Ectodermal cell (in vitro differentiated cells): Measurements from ENCODE around the gene TRPM2.

ENCODE experiments used
- H3K27ac ChIP-seq: 2 replicates; pipeline ENCODE4 v1.7.0; 2013; ENCODE audit warnings: mild to moderate bottlenecking, low read depth, low read length; ENCODE audit not compliant: insufficient read depth, poor library complexity, severe bottlenecking
- H3K27me3 ChIP-seq: 2 replicates; pipeline ENCODE4 v1.7.0; 2013; ENCODE audit warnings: mild to moderate bottlenecking, low read length; ENCODE audit not compliant: insufficient read depth, control insufficient read depth, poor library complexity, severe bottlenecking
- H3K36me3 ChIP-seq: one replicate; pipeline ENCODE4 v1.7.0; 2013; ENCODE audit warnings: low read length; ENCODE audit not compliant: control insufficient read depth, insufficient read depth
- H3K4me1 ChIP-seq: one replicate; pipeline ENCODE4 v1.7.0; 2013; ENCODE audit warnings: low read length; ENCODE audit not compliant: control insufficient read depth, insufficient read depth
- H3K4me3 ChIP-seq: 2 replicates; pipeline ENCODE4 v1.7.0; 2013; ENCODE audit warnings: low read depth, low read length, control low read depth; ENCODE audit not compliant: insufficient read depth
- H3K9me3 ChIP-seq: 2 replicates; pipeline ENCODE4 v1.7.0; 2013; ENCODE audit warnings: mild to moderate bottlenecking, low read length, moderate library complexity; ENCODE audit not compliant: control insufficient read depth
- WGBS, 2 experiments: methylation state at CpG; one replicate each; pipeline ENCODE4 v1.1.7; 2013; ENCODE audit warnings: missing lambda C conversion rate in 2 of 2; 5-methylcytosine and 5-hydroxymethylcytosine counted together

Gene TRPM2

GRCh38 chr21:44345495-44345894 is 7.9 kb upstream of the TRPM2 start:
- 76 to 78% methylated on average over 11 of the region's 11 CpGs for WGBS, 2 experiments
- no peaks in the 10 kb centered on the region for H3K4me1 ChIP-seq
- no peaks in the 10 kb centered on the region for H3K9me3 ChIP-seq
- H3K27ac ChIP-seq, result no peak overlapping the region
- H3K27me3 ChIP-seq, result no peaks in the 10 kb centered on the region
- no peak overlapping the region for H3K4me3 ChIP-seq
- no peaks in the 10 kb centered on the region for H3K36me3 ChIP-seq

GRCh38 chr21:44347911-44348451 is 5.4 kb upstream of the TRPM2 start:
- 84 to 87% methylated on average over 22 of the region's 22 CpGs for WGBS, 2 experiments
- H3K27me3 ChIP-seq, result no peaks in the 10 kb centered on the region
- no peaks in the 10 kb centered on the region for H3K4me1 ChIP-seq
- H3K4me3 ChIP-seq, result no peak overlapping the region
- no peaks in the 10 kb centered on the region for H3K36me3 ChIP-seq
- H3K27ac ChIP-seq, result no peak overlapping the region
- no peaks in the 10 kb centered on the region for H3K9me3 ChIP-seq

GRCh38 chr21:44348861-44349260 is 4.6 kb upstream of the TRPM2 start:
- Histone ChIP-seq H3K4me1 (no peaks in the 10 kb centered on the region), H3K27ac (no peak overlapping the region), H3K36me3 (no peaks in the 10 kb centered on the region), H3K9me3 (no peaks in the 10 kb centered on the region), H3K27me3 (no peaks in the 10 kb centered on the region), H3K4me3 (no peak overlapping the region)
- 95 to 96% methylated on average over 19 of the region's 19 CpGs for WGBS, 2 experiments

- 91 to 92% methylated on average over 12 of the region's 12 CpGs for WGBS, 2 experiments
- H3K9me3 ChIP-seq, result no peaks in the 10 kb centered on the region
- no peak overlapping the region for H3K4me3 ChIP-seq
- H3K36me3 ChIP-seq, result no peaks in the 10 kb centered on the region
- no peaks in the 10 kb centered on the region for H3K27me3 ChIP-seq
- no peak overlapping the region for H3K27ac ChIP-seq
- H3K4me1 ChIP-seq, result no peaks in the 10 kb centered on the region
Observed at GRCh38 chr21:44349416-44349846, 4.0 kb upstream of the TRPM2 start.

- Histone ChIP-seq H3K27me3 (no peaks in the 10 kb centered on the region), H3K27ac (no peak overlapping the region), H3K36me3 (no peaks in the 10 kb centered on the region), H3K9me3 (no peaks in the 10 kb centered on the region), H3K4me3 (no peak overlapping the region), H3K4me1 (no peaks in the 10 kb centered on the region)
- 94 to 95% methylated on average over 113 of the region's 113 CpGs for WGBS, 2 experiments
Observed at GRCh38 chr21:44349847-44350772, 3.3 kb upstream of the TRPM2 start.

- Histone ChIP-seq H3K27me3 (no peaks in the 10 kb centered on the region), H3K4me1 (no peaks in the 10 kb centered on the region), H3K36me3 (no peaks in the 10 kb centered on the region), H3K9me3 (no peaks in the 10 kb centered on the region), H3K4me3 (no peak overlapping the region), H3K27ac (no peak overlapping the region)
- WGBS, 2 experiments, result 92 to 94% methylated on average over 42 of the region's 42 CpGs
Observed at GRCh38 chr21:44350773-44351481, 2.5 kb upstream of the TRPM2 start.

- Histone ChIP-seq H3K4me1 (no peaks in the 10 kb centered on the region), H3K36me3 (no peaks in the 10 kb centered on the region), H3K4me3 (no peak overlapping the region), H3K9me3 (no peaks in the 10 kb centered on the region), H3K27me3 (no peaks in the 10 kb centered on the region), H3K27ac (no peak overlapping the region)
- WGBS, 2 experiments, result 93 to 94% methylated on average over 18 of the region's 18 CpGs
Observed at GRCh38 chr21:44351535-44352252, 1.7 kb upstream of the TRPM2 start.

- no peaks in the 10 kb centered on the region for H3K36me3 ChIP-seq
Observed at GRCh38 chr21:44352253-44352860, 1.1 kb upstream of the TRPM2 start.

GRCh38 chr21:44354001-44354405 is 582 bp downstream of the TRPM2 start:
- H3K4me1 ChIP-seq, result no peaks in the 10 kb centered on the region
- no peak overlapping the region for H3K27ac ChIP-seq
- H3K9me3 ChIP-seq, result no peaks in the 10 kb centered on the region
- H3K36me3 ChIP-seq, result no peaks in the 10 kb centered on the region
- no peaks in the 10 kb centered on the region for H3K27me3 ChIP-seq
- WGBS, 2 experiments, result 90 to 91% methylated on average over 8 of the region's 8 CpGs
- H3K4me3 ChIP-seq, result no peak overlapping the region

More at GRCh38 chr21:44352253-44352860, 1.1 kb upstream of the TRPM2 start:
- no peaks in the 10 kb centered on the region for H3K9me3 ChIP-seq
- no peak overlapping the region for H3K4me3 ChIP-seq
- 91 to 93% methylated on average over 17 of the region's 17 CpGs for WGBS, 2 experiments
- H3K4me1 ChIP-seq, result no peaks in the 10 kb centered on the region
- no peak overlapping the region for H3K27ac ChIP-seq
- H3K27me3 ChIP-seq, result no peaks in the 10 kb centered on the region
